NCI-H460 (cell line): ENCODE measurements around the gene NSG1. TPM values are rescaled to one million over a fixed set of nuclear protein-coding genes. Genes with fewer than 3 reads are reported as not detected.
"Not testable (repeated sequence)": the region's sequence is repeated elsewhere in the genome, so short reads cannot be mapped to it uniquely, and the experiment has no call there.

ENCODE experiments used
- DNase-seq: peaks from one replicate; pipeline ENCODE4 v3.0.0-alpha.2; 2016; ENCODE audit warnings: low read depth; ENCODE audit errors: extremely low read depth
- total RNA-seq: library from RNA; depleted of rRNA; stranded (reverse); fragments of >200 nt; shearing (Covaris generic); gene quantifications from 2 replicates; pipeline ENCODE4 v1.2.3, GENCODE V29; 2014; rRNA removed

Gene NSG1
- total RNA-seq, 1 experiment from 2014 or later = 0.20 TPM

GRCh38 chr4:4461850-4462249 lies 74.9 kb downstream of the NSG1 start:
- no peak for DNase-seq

- no peak for DNase-seq
Measured at GRCh38 chr4:4462970-4463369, 76.1 kb downstream of the NSG1 start.

- not testable (repeated sequence) for DNase-seq
Measured at GRCh38 chr4:4465238-4465637, 78.3 kb downstream of the NSG1 start.

Other genes with a start within 250 kb of the NSG1 start
- not detected in 2 replicates for gene OTOP1, start 160.2 kb upstream of the NSG1 start, total RNA-seq
- gene TMEM128, start 138.9 kb upstream of the NSG1 start, total RNA-seq = 12.5 and 12.8 TPM in 2 replicates
- gene LYAR, start 96.9 kb upstream of the NSG1 start, total RNA-seq = 32.8 and 34.2 TPM in 2 replicates
- gene ZBTB49, start 96.9 kb upstream of the NSG1 start, total RNA-seq = 1.3 and 2.8 TPM in 2 replicates
- 12.1 and 12.2 TPM in 2 replicates for gene STX18, start 154.9 kb downstream of the NSG1 start, total RNA-seq